Measurements from ENCODE around the gene RYR3.

GRCh38 chr15:33735637-33736247 lies 425.0 kb downstream of the RYR3 start:
- no peak for TF ChIP-seq POLR2A (IDR thresholded peaks at IDR 0.05)
- TF ChIP-seq, protein P1, sequence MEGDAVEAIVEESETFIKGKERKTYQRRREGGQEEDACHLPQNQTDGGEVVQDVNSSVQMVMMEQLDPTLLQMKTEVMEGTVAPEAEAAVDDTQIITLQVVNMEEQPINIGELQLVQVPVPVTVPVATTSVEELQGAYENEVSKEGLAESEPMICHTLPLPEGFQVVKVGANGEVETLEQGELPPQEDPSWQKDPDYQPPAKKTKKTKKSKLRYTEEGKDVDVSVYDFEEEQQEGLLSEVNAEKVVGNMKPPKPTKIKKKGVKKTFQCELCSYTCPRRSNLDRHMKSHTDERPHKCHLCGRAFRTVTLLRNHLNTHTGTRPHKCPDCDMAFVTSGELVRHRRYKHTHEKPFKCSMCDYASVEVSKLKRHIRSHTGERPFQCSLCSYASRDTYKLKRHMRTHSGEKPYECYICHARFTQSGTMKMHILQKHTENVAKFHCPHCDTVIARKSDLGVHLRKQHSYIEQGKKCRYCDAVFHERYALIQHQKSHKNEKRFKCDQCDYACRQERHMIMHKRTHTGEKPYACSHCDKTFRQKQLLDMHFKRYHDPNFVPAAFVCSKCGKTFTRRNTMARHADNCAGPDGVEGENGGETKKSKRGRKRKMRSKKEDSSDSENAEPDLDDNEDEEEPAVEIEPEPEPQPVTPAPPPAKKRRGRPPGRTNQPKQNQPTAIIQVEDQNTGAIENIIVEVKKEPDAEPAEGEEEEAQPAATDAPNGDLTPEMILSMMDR (IDR thresholded peaks at IDR 0.05): peak in 3 of 6 experiments; percentile 23 to 51 (median 46)
